Natural killer cell (primary cell): ENCODE measurements around the gene ANKRD11. TPM values are rescaled to one million over a fixed set of nuclear protein-coding genes. Genes with fewer than 3 reads are reported as not detected.

Experiments used
- ATAC-seq, 3 donors: fragments of 150-1000 bp in 2 of 3; fragments of 200-7000 bp in 1 of 3; cut with Tn5 transposase; 1 replicate in 1 of 3; 2 replicates in 2 of 3; pipeline ENCODE4 v1.10.0; 2021; ENCODE audit warnings: mild to moderate bottlenecking in 2 of 3, moderate library complexity in 2 of 3
- DNase-seq, 2 donors: peaks; one replicate each; pipeline versions ENCODE4 v3.0.0 to v3.0.0-alpha.2; 2013 to 2021; ENCODE audit warnings: mixed read lengths in 1 of 2
- H3K27ac ChIP-seq: one replicate; pipeline ENCODE4 v1.5.1; 2013; ENCODE audit warnings: mild to moderate bottlenecking, low read length
- H3K27me3 ChIP-seq: one replicate; pipeline ENCODE4 v1.6.1; 2013; ENCODE audit warnings: low read length; ENCODE audit not compliant: control insufficient read depth, insufficient read depth
- H3K36me3 ChIP-seq: one replicate; pipeline ENCODE4 v1.6.1; 2013; ENCODE audit warnings: low read length; ENCODE audit not compliant: control insufficient read depth, insufficient read depth
- H3K4me1 ChIP-seq: one replicate; pipeline ENCODE4 v1.6.1; 2013; ENCODE audit warnings: low read length; ENCODE audit not compliant: control insufficient read depth, insufficient read depth
- H3K4me3 ChIP-seq: one replicate; pipeline ENCODE4 v1.5.1; 2013; ENCODE audit warnings: low read length
- H3K9me3 ChIP-seq: one replicate; pipeline ENCODE4 v1.6.1; 2013; ENCODE audit warnings: low read length; ENCODE audit not compliant: control insufficient read depth, insufficient read depth
- H3K27ac Mint-ChIP-seq, 2 donors: one replicate each; pipeline ENCODE4 v1.8.0; 2022; ENCODE audit warnings: mild to moderate bottlenecking in 2 of 2, mixed read lengths in 2 of 2, moderate library complexity in 1 of 2
- H3K27me3 Mint-ChIP-seq, 2 donors: one replicate each; pipeline ENCODE4 v1.8.0; 2022; ENCODE audit warnings: low read depth in 2 of 2, mixed read lengths in 2 of 2
- H3K36me3 Mint-ChIP-seq: one replicate; pipeline ENCODE4 v1.8.0; 2022; ENCODE audit warnings: mixed read lengths
- H3K4me1 Mint-ChIP-seq, 2 donors: one replicate each; pipeline ENCODE4 v1.8.0; 2022; ENCODE audit warnings: mixed read lengths in 2 of 2
- H3K4me3 Mint-ChIP-seq: one replicate; pipeline ENCODE4 v1.8.0; 2022; ENCODE audit warnings: mild to moderate bottlenecking, moderate library complexity, mixed read lengths
- H3K9me3 Mint-ChIP-seq, 2 donors: one replicate each; pipeline ENCODE4 v1.8.0; 2022; ENCODE audit warnings: mixed read lengths in 2 of 2
- WGBS: methylation state at CpG from one replicate; pipeline ENCODE4 v1.1.7; 2013; ENCODE audit warnings: missing lambda C conversion rate; ENCODE audit not compliant: insufficient coverage; 5-methylcytosine and 5-hydroxymethylcytosine counted together
- intact Hi-C: fragments of 100-400 bp; cut with micrococcal nuclease; formaldehyde crosslinking; loops from one replicate; pipeline ENCODE4 v1.14.2; 2022
- total RNA-seq, 4 donors: library from RNA; stranded (reverse); fragments of 120-200 nt in 1 of 4; gene quantifications; one replicate each; pipeline versions ENCODE4 v1.2.3 to v1.2.4, GENCODE V29; 2013 to 2022
- TF ChIP-seq, protein P1 (sequence below): fragments of 200-600 bp; IDR thresholded peaks from one replicate; pipeline ENCODE4 v1.8.0; 2022; ENCODE audit warnings: antibody characterized with exemption

Gene ANKRD11
- total RNA-seq, 3 donors from 2014 or later (not counting 1 experiment from before 2014, with no cell fraction given), result 230 to 299 (median 287) TPM

DNA sequence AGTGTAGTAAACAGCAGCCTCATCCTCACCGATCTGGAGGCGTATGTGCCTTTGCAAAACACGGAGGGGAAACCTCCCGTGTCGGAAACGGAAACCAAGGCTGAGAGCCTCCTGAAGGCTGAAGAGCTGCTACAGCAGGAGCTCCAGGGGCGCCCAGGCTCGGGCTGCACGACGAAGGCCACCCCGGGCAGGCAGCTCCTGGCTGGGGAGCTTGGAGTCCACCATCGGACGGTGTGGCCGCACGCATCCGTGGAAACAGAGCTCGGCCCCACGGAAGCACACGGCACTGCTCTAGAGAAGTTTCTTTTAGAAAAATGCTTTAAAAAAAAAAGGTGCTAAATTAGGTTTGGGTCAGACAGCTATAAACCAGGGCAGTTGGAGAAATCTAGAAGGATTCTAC is 201.4 kb downstream of the ANKRD11 start:
- H3K27me3 ChIP-seq, result no peaks in the 10 kb centered on the region
- no peaks in the 10 kb centered on the region for H3K36me3 Mint-ChIP-seq
- ATAC-seq (no peak), DNase-seq (no peak)
- TF ChIP-seq, protein P1, sequence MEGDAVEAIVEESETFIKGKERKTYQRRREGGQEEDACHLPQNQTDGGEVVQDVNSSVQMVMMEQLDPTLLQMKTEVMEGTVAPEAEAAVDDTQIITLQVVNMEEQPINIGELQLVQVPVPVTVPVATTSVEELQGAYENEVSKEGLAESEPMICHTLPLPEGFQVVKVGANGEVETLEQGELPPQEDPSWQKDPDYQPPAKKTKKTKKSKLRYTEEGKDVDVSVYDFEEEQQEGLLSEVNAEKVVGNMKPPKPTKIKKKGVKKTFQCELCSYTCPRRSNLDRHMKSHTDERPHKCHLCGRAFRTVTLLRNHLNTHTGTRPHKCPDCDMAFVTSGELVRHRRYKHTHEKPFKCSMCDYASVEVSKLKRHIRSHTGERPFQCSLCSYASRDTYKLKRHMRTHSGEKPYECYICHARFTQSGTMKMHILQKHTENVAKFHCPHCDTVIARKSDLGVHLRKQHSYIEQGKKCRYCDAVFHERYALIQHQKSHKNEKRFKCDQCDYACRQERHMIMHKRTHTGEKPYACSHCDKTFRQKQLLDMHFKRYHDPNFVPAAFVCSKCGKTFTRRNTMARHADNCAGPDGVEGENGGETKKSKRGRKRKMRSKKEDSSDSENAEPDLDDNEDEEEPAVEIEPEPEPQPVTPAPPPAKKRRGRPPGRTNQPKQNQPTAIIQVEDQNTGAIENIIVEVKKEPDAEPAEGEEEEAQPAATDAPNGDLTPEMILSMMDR, result no peak
- H3K4me3 ChIP-seq, result no peak overlapping the region
- WGBS, result 97% methylated on average over 19 of the region's 19 CpGs
- H3K4me1 Mint-ChIP-seq, result peaks cover 13 to 26% of the 10 kb centered on the region in 2 donors
- peaks cover 7% of the 10 kb centered on the region for H3K4me1 ChIP-seq
- peak overlapping the region; percentile 6 for H3K4me3 Mint-ChIP-seq
- H3K9me3 ChIP-seq, result no peaks in the 10 kb centered on the region
- H3K27ac ChIP-seq, result no peak overlapping the region
- peaks cover 55% of the 10 kb centered on the region for H3K36me3 ChIP-seq
- no peaks in the 10 kb centered on the region for H3K9me3 Mint-ChIP-seq
- H3K27me3 Mint-ChIP-seq, result no peaks in the 10 kb centered on the region
- H3K27ac Mint-ChIP-seq, result peak overlapping the region in 1 of 2 donors; percentile 70
- intact Hi-C loops, result loop anchor here (2.0 kb wide), 1 partner anchor 48 kb away; no protein-coding TSS in a partner anchor

DNA sequence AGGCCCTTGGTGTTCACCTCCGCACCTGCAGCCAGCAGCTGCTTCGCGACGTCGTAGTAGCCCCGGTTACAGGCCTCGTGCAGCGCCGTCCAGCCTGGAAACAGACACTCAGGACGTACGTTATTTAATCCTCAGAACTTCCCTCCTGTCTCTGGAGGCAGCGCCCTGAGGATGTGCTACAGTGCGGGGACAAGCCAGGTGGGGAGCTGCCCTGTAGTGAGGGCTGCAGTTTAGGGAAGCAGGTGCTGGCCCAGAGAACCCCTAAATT is 201.8 kb downstream of the ANKRD11 start:
- no peaks in the 10 kb centered on the region for H3K27me3 ChIP-seq

DNA sequence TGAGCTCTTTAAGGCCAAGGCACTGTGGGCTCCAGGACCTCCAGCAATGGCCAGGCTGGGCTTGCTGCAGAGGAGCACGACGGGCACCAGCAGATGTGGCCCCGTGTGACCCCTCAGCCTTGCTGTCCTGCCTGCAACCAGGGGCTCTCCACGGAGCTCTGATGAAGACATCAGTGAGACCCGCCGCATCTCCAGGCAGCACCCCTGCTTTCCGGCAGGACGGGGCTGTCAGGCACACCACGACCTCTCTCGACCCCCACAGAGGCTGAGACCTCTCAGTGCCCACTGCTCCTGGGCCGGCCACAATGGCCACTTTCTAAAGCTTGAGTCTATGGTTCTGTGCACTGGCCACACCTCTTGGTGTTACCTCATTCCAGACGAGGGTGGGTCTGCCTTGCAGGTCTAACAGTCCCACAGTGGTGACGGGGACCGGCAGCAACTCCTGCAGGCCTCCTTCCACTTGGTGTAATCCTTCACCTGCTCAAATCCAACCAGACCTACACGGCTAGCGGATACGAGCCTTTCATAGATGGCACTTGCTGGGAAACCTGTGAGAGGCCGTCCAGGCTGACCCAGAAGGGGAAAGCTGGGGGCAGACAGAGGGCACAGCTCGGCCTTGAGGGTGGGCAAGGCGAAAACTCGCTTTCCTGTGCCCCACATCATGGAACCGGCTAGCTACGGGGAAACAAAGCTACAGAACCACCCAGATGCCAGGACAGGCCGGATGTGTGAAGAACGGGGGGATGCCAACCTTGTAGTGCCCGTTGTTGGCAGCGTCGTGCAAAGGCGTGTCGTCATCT is 202.4 kb downstream of the ANKRD11 start:
- no peaks in the 10 kb centered on the region for H3K9me3 ChIP-seq
- H3K4me3 Mint-ChIP-seq, result no peak overlapping the region
- H3K27ac ChIP-seq, result no peak overlapping the region
- no peaks in the 10 kb centered on the region for H3K36me3 Mint-ChIP-seq
- H3K27ac Mint-ChIP-seq, result no peak overlapping the region
- H3K36me3 ChIP-seq, result peaks cover 56% of the 10 kb centered on the region
- no peaks in the 10 kb centered on the region for H3K27me3 Mint-ChIP-seq
- H3K4me3 ChIP-seq, result no peak overlapping the region
- no peaks in the 10 kb centered on the region for H3K9me3 Mint-ChIP-seq
- intact Hi-C loops, result loop anchor here (2.0 kb wide), 1 partner anchor 47 kb away; no protein-coding TSS in a partner anchor
- H3K27me3 ChIP-seq, result no peaks in the 10 kb centered on the region
- DNase-seq (no peak), ATAC-seq (no peak)
- WGBS, result 97% methylated on average over 30 of the region's 30 CpGs
- TF ChIP-seq, protein P1, result no peak
- peaks cover 5% of the 10 kb centered on the region for H3K4me1 ChIP-seq
- peaks cover 13 to 25% of the 10 kb centered on the region in 2 donors for H3K4me1 Mint-ChIP-seq

More for the DNA sequence above, 201.8 kb downstream of the ANKRD11 start:
- intact Hi-C loops, result loop anchor here (2.0 kb wide), 1 partner anchor 48 kb away; no protein-coding TSS in a partner anchor
- DNase-seq, result no peak
- Mint-ChIP-seq H3K36me3 (no peaks in the 10 kb centered on the region), H3K4me3 (no peak overlapping the region), H3K9me3 (no peaks in the 10 kb centered on the region), H3K27me3 (no peaks in the 10 kb centered on the region), H3K4me1 (peaks cover 13 to 26% of the 10 kb centered on the region in 2 donors), H3K27ac (no peak overlapping the region)
- ATAC-seq, result no peak
- 99% methylated on average over 13 of the region's 13 CpGs for WGBS
- peaks cover 55% of the 10 kb centered on the region for H3K36me3 ChIP-seq
- no peak overlapping the region for H3K27ac ChIP-seq
- TF ChIP-seq, protein P1, result no peak
- no peaks in the 10 kb centered on the region for H3K9me3 ChIP-seq
- H3K4me1 ChIP-seq, result peaks cover 5% of the 10 kb centered on the region
- no peak overlapping the region for H3K4me3 ChIP-seq
